ENCODE measurements around the gene TBC1D7. TPM values are rescaled to one million over a fixed set of nuclear protein-coding genes. Genes with fewer than 3 reads are reported as not detected.

TBC1D7 gene
- total and polyA plus RNA-seq, 10 of the 15 experiments (the other 5 are each of a cell fraction or from before 2014, with no cell fraction given): 20.1 to 65.9 (median 31.3) TPM

DNA sequence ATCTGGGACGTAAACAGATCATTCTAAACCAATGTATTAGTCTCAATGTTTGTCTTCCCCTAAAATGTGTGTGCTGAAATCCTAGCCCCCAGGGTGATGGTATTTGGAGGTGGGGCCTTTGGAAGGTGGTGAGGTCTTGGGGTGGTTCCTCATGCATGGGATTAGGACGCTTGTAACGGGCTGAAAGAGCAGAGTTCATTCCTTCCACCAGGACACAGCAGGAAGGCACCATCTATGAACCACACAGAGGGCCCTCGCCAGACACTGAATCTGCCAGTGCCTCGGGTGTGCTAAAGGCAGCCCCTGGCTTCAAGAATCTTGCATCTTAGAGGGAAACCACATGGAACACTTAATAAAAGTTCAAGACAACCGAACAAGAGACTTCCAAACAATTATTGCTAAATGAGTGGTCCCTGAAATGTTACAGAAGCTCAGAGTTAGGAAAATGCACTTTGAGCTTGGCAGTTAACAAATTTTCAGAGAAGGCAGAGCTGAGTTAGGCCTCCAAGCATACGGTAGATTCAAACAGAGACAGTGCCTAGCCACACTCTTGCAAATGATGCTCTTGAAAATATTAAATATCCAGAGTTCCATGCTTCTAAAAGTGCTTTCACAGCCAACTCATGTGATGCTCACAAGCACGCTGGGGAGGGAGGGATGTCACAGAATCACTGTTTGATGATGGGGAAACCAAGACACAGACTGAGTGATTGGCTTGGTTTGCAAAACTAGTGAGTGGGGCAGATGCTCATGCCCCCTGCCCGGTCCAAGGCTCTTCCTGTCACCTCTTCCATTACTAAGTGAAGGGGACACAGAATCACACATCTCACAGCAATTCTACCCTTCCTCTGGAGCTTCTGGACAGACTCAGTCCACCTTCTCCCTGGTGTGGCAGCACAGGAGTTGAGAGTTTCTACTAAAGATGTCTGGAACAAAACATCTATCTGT, 27.4 kb downstream of the TBC1D7 start (continued):
- TF ChIP-seq IRF3 (IDR thresholded peaks at IDR 0.05) (no peak), SRF (IDR thresholded peaks at IDR 0.05; ENCODE audit: low read depth in 2 of 2, low read length in 2 of 2) (no peak), JUND (IDR thresholded peaks at IDR 0.05; ENCODE audit: low read depth, low read length) (no peak), POLR2AphosphoS2 (IDR thresholded peaks at IDR 0.05; ENCODE audit: low read depth, low read length) (no peak)

GRCh38 chr6:13299918-13300317, 28.4 kb downstream of the TBC1D7 start:
- no peak overlapping the region for H3K27ac ChIP-seq (ENCODE audit: control insufficient read depth, insufficient read depth)
- no peaks in the 10 kb centered on the region for H3K27me3 ChIP-seq (replicated peaks in 1 of 2; ENCODE audit: control insufficient read depth in 2 of 2, insufficient read depth in 2 of 2, low read length in 1 of 2)
- peaks cover 23% of the 10 kb centered on the region for H3K4me1 ChIP-seq (ENCODE audit: control insufficient read depth, insufficient read depth, low read length)
- peaks cover 2 to 18% of the 10 kb centered on the region in 2 experiments for H3K36me3 ChIP-seq (ENCODE audit: control insufficient read depth in 2 of 2, insufficient read depth in 2 of 2, low read length in 1 of 2)
- no peak overlapping the region for H2AFZ ChIP-seq (ENCODE audit: control insufficient read depth, low read depth, low read length)
- no peaks in the 10 kb centered on the region for H4K20me1 ChIP-seq (ENCODE audit: control insufficient read depth, insufficient read depth)
- ATAC-seq (no peak), FAIRE-seq (no peak), DNase-seq (ENCODE audit: low read depth, low spot score) (no peak)
- ChIA-PET RAD21 (ENCODE audit: unreplicated experiment) (no interaction called here), CTCF (interaction anchor here (2.1 kb wide), 1 partner anchor 21 kb away, joined by 7 read pairs; no protein-coding TSS in a partner anchor), POLR2A (no interaction called here), SMC1A (ENCODE audit: uncharacterized antibody, unreplicated experiment) (interaction anchor here (2.1 kb wide), 1 partner anchor 22 kb away, joined by 7 read pairs; no protein-coding TSS in a partner anchor)
- intact Hi-C loops (cut with micrococcal nuclease; ENCODE audit: unreplicated experiment) (no loop called here), in situ Hi-C loops (cut with MboI) (no loop called here)
- H3K9ac ChIP-seq (ENCODE audit: control insufficient read depth, insufficient read depth, low read length): no peak overlapping the region
- BruUV-seq (replicated peaks): no TSS peak
- H3K9me3 ChIP-seq (replicated peaks; ENCODE audit: control insufficient read depth, insufficient read depth, low read length): no peaks in the 10 kb centered on the region
- TF ChIP-seq EZH2 (IDR thresholded peaks at IDR 0.05; ENCODE audit: borderline replicate concordance, control insufficient read depth, low read depth, low read length) (no peak), SMARCA5 (IDR thresholded peaks at IDR 0.05) (no peak), RFX5 (IDR thresholded peaks at IDR 0.05; ENCODE audit: low read depth, low read length) (no peak)
- H3K79me2 ChIP-seq (ENCODE audit: control insufficient read depth, insufficient read depth, low read length): no peaks in the 10 kb centered on the region
- no peak overlapping the region for H3K4me2 ChIP-seq (ENCODE audit: control insufficient read depth, insufficient read depth)
- WGBS (ENCODE audit: insufficient coverage, insufficient replicate concordance, low lambda C conversion rate, missing lambda C conversion rate): 80% methylated on average over 6 of the region's 6 CpGs
- H3K4me3 ChIP-seq: no peak overlapping the region

All from GM12878 (cell line).